Lung (tissue), 12 donors: ENCODE data around the gene BMP3. TPM values are rescaled to one million over a fixed set of nuclear protein-coding genes. Genes with fewer than 3 reads are reported as not detected.

Experiments
- ATAC-seq: fragments of 200-7000 bp; cut with Tn5 transposase; one replicate; pipeline ENCODE4 v1.9.1; 2020; ENCODE audit warnings: moderate number of reproducible peaks; ENCODE audit not compliant: insufficient read depth, low FRiP score
- DNase-seq, 3 donors: peaks; one replicate each; pipeline ENCODE4 v3.0.0-alpha.2; 2013 to 2017
- H3K27ac ChIP-seq, 2 donors: one replicate each; pipeline ENCODE4 v1.5.1; 2013; ENCODE audit warnings: mild to moderate bottlenecking in 2 of 2, moderate library complexity in 2 of 2, control low read depth in 1 of 2, inconsistent platforms in 1 of 2, low read depth in 1 of 2, low read length in 1 of 2
- H3K27me3 ChIP-seq, 3 donors: one replicate each; pipeline ENCODE4 v1.5.1; 2013; ENCODE audit warnings: low read length in 2 of 3; ENCODE audit not compliant: control insufficient read depth in 3 of 3, insufficient read depth in 3 of 3
- H3K36me3 ChIP-seq, 4 donors: one replicate each; pipeline ENCODE4 v1.5.1; 2013; ENCODE audit warnings: low read length in 4 of 4, mild to moderate bottlenecking in 1 of 4, moderate library complexity in 1 of 4; ENCODE audit not compliant: control insufficient read depth in 4 of 4, insufficient read depth in 4 of 4
- H3K4me1 ChIP-seq, 5 donors: one replicate each; pipeline ENCODE4 v1.5.1; 2013; ENCODE audit warnings: low read length in 5 of 5, mild to moderate bottlenecking in 2 of 5, moderate library complexity in 1 of 5; ENCODE audit not compliant: control insufficient read depth in 5 of 5, insufficient read depth in 5 of 5
- H3K4me3 ChIP-seq: one replicate; pipeline ENCODE4 v1.5.1; 2013; ENCODE audit warnings: mild to moderate bottlenecking, control low read depth, moderate library complexity
- H3K9ac ChIP-seq, 2 donors: one replicate each; pipeline ENCODE4 v1.5.1; 2013; ENCODE audit warnings: low read length in 2 of 2, control low read depth in 1 of 2; ENCODE audit not compliant: insufficient read depth in 1 of 2
- H3K9me3 ChIP-seq, 4 donors: one replicate each; pipeline ENCODE4 v1.5.1; 2013; ENCODE audit warnings: low read length in 3 of 4, mild to moderate bottlenecking in 1 of 4, moderate library complexity in 1 of 4; ENCODE audit not compliant: control insufficient read depth in 4 of 4, insufficient read depth in 3 of 4
- CTCF ChIP-seq: IDR thresholded peaks from 2 replicates; pipeline ENCODE4 v1.5.1; 2012; ENCODE audit warnings: mild to moderate bottlenecking; ENCODE audit errors: control extremely low read depth, extremely low read depth
- WGBS, 2 donors: extraction: QIAGEN DNeasy Blood & Tissue Kit; methylation state at CpG; one replicate each; pipeline ENCODE4 v1.1.7; 2013; 5-methylcytosine and 5-hydroxymethylcytosine counted together
- polyA plus RNA-seq, 2 donors: library from polyadenylated mRNA; stranded (reverse); fragments of 200-250 nt; gene quantifications; one replicate each; pipeline ENCODE4 v1.2.1, GENCODE V29; 2013
- total RNA-seq, 2 donors: library from RNA; depleted of rRNA in 1 of 2; stranded (reverse); fragments of >200 nt in 1 of 2; gene quantifications; one replicate each; pipeline ENCODE4 v1.2.1, GENCODE V29; 2014 to 2021
- donor health status: control.
- donor health status: control.
- donor health status: Bipolar disorder and iron deficiency.
- donor health status: healthy.
- donor health status: DM: yes; HTN: yes; CAD: no.

BMP3 gene
- total and polyA plus RNA-seq, 4 donors = 1.6 to 24.1 (median 5.2) TPM

DNA sequence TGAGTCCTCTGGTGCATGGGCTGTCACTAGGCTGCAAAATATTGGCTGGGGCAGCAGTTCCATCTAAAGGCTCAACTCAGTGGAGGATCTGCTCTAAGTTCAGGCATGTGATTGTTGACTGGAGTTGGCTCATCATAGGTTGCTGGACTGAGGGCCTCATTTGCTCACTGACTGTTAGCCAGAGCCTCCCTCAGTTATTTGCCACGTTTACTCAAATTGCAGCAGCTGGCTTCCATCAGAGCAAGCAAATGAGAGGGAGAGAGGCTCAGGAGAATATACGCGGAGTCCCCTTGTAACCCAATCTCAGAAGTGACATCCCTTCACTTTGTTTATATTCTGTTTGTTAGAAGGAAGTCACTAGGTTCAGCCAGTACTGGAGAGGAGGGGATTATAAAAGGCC is 54.1 kb downstream of the BMP3 start:
- H3K4me3 ChIP-seq = no peak overlapping the region
- DNase-seq (peak; percentile 14 to 40 (median 18)), ATAC-seq (no peak)
- H3K9me3 ChIP-seq = peaks cover 0 to 5% (median 0%) of the 10 kb centered on the region in 4 donors
- no peak overlapping the region for H3K27ac ChIP-seq
- WGBS, 2 donors = 66 to 70% methylated on average over 3 of the region's 3 CpGs
- H3K27me3 ChIP-seq = no peaks in the 10 kb centered on the region
- no peak overlapping the region for H3K9ac ChIP-seq
- no peaks in the 10 kb centered on the region for H3K4me1 ChIP-seq
- no peak for TF ChIP-seq CTCF
- no peaks in the 10 kb centered on the region for H3K36me3 ChIP-seq

DNA sequence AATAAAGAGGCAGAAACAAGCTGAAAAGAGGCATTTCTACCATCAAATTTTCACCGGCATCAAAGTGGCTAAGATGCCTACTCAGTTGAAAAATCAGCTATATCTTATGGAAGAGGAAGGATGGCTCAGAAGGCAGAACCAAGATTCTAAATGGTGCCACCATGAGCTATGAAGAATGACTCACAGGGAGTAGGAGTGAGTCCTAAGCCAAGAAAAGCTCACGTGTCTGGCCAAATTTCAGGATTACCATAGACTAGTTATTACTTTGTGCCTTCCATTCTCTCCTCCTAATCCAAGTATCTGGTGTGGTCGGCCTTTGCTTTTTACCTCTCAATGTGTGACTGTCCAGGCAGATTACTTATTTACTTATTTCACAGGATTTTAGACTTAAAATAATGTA is 54.8 kb downstream of the BMP3 start:
- DNase-seq = no peak
- 88 to 90% methylated on average over 3 of the region's 3 CpGs for WGBS, 2 donors
- H3K36me3 ChIP-seq = no peaks in the 10 kb centered on the region
- H3K9me3 ChIP-seq = peaks cover 0 to 5% (median 0%) of the 10 kb centered on the region in 4 donors
- H3K27me3 ChIP-seq = no peaks in the 10 kb centered on the region
- no peak overlapping the region for H3K9ac ChIP-seq
- no peak for TF ChIP-seq CTCF
- no peak overlapping the region for H3K4me3 ChIP-seq
- no peak overlapping the region for H3K27ac ChIP-seq
- ATAC-seq = no peak
- H3K4me1 ChIP-seq = no peaks in the 10 kb centered on the region

GRCh38 chr4:81085979-81086378 is 55.5 kb downstream of the BMP3 start:
- peaks cover 0 to 5% (median 0%) of the 10 kb centered on the region in 4 donors for H3K9me3 ChIP-seq
- ATAC-seq (no peak), DNase-seq (no peak)
- H3K36me3 ChIP-seq = no peaks in the 10 kb centered on the region
- H3K27me3 ChIP-seq = no peaks in the 10 kb centered on the region
- no peaks in the 10 kb centered on the region for H3K4me1 ChIP-seq
- H3K4me3 ChIP-seq = no peak overlapping the region
- TF ChIP-seq CTCF = no peak
- 87 to 90% methylated on average over 3 of the region's 3 CpGs for WGBS, 2 donors
- H3K27ac ChIP-seq = no peak overlapping the region
- no peak overlapping the region for H3K9ac ChIP-seq

- H3K27ac ChIP-seq = no peak overlapping the region
- no peak overlapping the region for H3K4me3 ChIP-seq
- no peak overlapping the region for H3K9ac ChIP-seq
- 76 to 81% methylated on average over 2 of the region's 2 CpGs for WGBS, 2 donors
- no peak for TF ChIP-seq CTCF
- H3K9me3 ChIP-seq = no peaks in the 10 kb centered on the region
- ATAC-seq (no peak), DNase-seq (no peak)
- no peaks in the 10 kb centered on the region for H3K36me3 ChIP-seq
- no peaks in the 10 kb centered on the region for H3K27me3 ChIP-seq
- H3K4me1 ChIP-seq = no peaks in the 10 kb centered on the region
Measured at GRCh38 chr4:81093720-81094401, 63.4 kb downstream of the BMP3 start.
